Panc1 (cell line): ENCODE results near the gene NUAK2.

Experiments used
- CTCF ChIP-seq: fragments of 450-650 bp; IDR thresholded peaks from 2 replicates; pipeline ENCODE4 v1.5.1; 2017; ENCODE audit warnings: mild to moderate bottlenecking
- REST ChIP-seq, 2 experiments: IDR thresholded peaks; 2 replicates each; pipeline ENCODE4 v1.6.1; 2011 to 2012; ENCODE audit warnings: low read depth in 2 of 2, control low read depth in 1 of 2, low read length in 1 of 2, mild to moderate bottlenecking in 1 of 2, moderate library complexity in 1 of 2; ENCODE audit not compliant: insufficient read depth in 1 of 2

DNA sequence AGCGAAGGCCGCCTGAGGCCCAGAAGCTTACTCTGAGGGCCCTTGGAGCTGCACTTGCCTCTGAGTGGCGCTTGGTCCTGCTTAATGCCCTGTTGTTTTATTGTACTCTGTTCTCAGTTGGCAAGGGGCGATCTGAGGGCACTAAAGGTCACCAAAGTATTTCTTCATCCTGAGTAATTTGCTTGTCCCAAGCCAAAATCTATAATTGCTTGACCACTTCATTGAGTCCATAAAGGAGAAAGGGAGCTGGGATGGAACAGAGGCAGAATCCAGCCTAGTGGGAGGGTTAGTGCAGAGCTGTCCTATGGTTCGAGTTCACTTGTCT is 376 bp upstream of the NUAK2 start:
- no peak for TF ChIP-seq CTCF
- TF ChIP-seq REST (IDR thresholded peaks at IDR 0.05; ENCODE audit: insufficient read depth in 1 of 2, low read depth in 2 of 2, low read length in 1 of 2) = no peak
